HG03175 (cell line): ENCODE measurements around the gene SLC2A6.
A peak's percentile ranks its signal among the peaks of the same experiment; 100 is the strongest.

ENCODE experiments used
- ATAC-seq: cut with Tn5 transposase; IDR thresholded peaks from one replicate; pipeline ENCODE4 v1.9.1; 2021; ENCODE audit warnings: mild to moderate bottlenecking, moderate library complexity; ENCODE audit not compliant: unreplicated experiment

The SLC2A6 gene

DNA sequence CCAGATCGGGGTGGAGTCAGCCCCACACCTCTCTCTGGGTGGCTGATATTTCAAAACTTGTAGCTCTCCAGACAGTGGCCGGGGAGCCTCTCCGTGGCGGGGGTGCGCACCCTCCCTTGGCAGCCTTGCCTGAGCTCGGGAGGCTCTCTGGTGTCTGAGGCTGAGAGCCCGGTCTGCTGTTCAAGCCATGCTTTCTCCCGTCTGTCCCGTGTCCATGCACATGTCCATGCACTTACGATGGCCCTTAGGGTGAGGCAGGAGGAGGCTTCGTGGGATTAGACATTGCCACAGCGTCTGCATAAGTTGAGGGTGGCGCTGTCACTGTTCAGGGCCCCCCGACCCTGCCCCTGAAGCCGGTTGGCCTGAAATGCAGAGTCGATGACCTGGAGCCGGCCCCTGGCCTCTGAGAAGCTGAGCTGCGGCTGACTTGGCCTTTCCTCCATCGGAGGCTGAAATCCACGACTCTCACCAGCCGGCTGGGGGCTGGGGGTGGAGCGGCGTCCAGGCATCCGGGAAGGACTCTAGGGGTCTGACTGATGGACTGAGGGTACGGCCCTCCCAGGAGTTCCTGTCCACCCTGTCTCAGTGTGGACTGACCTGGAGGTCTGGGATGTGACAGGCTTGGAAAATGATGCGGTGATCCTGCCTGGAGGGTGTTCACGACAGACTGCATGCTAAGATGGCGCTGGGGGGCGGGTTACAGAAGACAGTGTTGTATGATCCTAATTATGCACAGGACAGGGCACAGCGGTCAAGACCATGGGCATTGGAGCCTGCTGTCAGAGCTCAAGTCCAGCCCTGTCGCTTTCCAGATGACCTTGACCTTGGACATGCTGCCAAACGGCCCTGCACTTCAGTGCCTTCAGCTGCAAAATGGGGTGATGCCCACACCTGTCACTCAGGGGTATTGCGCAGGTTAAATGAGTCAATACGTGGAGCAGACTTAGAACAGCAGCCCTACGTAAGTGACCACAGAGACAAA lies 18.3 kb upstream of the SLC2A6 start:
- ATAC-seq: no peak

DNA sequence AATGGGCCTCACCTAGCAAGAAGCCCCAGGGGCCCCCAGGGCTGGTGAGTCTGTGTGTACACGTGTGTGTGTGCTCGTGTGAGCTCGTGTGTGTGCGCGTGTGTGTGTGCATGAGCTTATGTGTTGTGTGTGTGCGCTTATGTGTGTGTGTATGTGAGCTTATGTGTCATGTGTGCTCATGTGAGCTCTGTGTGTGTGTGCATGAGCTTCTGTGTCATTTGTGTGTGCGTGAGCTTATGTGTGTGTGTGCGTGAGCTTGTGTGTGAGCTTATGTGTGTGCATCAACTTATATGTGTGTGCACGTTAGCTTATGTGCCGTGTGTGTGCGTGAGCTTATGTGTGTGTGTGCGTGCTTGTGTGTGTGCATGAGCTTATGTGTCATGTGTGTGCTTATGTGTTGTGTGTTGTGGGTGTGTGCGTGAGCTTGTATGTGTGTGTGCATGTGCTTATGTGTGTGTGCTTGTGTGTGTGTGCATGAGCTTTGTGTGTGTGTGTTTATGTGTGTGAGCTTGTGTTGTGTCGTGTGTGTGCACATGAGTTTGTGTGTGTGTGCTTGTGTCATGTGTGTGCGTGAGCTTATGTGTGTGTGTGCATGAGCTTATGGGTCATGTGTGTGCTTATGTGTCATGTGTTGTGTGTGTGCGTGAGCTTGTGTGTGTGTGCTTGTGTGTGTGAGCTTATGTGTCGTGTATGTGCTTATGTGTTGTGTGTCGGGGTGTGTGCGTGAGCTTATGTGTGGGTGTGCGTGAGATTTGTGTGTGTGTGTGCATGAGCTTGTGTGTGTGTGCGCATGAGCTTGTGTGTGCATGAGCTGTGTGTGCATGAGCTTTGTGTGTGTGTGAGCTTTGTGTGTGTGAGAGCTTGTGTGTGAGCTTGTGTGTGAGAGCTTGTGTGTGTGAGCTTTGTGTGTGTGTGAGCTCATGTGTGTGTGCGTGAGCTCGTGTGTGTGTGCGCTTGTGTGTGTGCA lies 16.7 kb upstream of the SLC2A6 start:
- no peak for ATAC-seq

DNA sequence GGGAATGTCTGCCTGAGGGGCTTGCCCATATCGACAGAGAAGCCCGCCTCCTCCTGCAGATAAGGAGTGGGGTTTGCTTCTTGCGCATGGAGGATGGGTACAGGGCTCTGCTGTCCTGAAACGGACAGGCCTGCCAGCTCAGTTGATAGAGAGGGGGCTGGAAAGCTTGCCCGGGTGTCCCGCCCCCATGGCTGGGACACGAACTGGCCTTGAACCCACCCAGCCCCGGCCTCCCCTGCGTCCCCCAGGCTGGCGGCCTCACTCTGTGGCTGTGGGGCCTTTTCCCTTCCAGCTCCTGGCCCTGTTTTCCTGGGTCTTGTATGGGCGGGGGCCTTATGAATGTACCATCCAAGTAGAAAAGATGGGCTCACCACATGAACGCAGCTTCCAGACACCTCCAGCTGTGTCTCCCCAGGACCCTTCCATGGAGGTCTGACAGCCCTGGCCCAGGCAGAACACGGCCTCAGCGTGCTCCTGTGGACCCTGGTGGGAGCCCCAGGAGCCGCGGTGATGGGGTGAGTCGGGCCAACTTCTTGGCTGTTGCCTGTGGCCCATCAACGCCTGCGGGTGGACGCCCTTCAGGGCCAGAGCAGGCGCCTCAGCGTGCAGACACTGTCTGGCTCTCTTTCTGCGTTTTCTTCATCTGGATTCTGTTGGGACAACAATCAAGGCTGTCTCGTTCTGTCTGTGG lies 15.9 kb upstream of the SLC2A6 start:
- ATAC-seq: no peak

DNA sequence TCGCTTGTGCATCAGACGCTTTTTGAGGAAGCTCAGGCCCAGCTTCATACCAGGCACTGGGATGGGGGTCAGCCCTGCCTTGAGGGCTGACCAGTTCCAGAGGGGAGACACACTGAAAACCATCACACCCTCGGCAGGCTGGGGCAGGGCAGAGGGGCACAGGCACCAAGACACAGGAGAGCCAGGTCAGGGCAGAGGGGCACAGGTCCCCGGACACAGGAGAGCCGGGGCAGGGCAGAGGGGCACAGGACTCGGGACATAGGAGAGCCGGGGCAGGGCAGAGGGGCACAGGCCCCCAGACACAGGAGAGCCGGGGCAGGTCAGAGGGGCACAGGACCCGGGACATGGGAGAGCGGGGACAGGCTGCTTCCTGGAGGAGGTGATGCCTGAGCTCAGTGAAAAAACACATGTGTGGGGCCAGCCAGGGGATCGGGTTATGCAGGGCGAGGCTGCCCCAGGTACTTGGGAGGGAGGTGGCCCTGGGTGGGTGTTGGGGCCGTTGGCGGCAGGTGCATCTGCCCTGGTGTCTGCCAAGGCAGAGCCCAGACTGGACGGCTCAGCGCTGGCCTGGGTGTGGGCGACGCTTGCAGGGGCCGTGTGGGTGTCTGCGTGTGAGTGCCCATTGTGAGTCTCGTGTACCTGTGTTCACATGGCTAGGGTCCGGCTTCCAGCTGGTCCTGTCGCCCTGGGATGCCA lies 15.1 kb upstream of the SLC2A6 start:
- ATAC-seq: no peak

DNA sequence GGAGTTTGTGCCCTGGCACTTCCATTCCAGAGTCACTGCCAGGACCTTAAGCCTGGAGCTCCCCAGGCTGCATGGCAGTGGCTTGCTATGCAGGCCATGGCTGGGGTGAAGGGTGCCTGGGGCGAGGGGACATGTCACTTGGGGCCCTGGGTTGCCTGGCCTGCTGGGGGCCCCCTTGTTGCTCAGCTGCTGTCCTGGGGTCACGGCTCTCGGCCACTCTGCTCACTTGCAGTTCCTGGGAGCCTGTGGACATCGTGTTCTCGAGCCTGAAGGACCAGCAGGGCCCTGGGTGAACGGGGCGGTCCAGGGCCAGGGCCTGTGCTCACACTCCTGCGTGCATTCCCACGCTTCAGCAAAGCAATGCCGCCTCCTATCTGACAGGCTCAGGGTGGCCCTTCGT lies 14.5 kb upstream of the SLC2A6 start:
- no peak for ATAC-seq

GRCh38 chr9:133492061-133493021 lies 13.4 kb upstream of the SLC2A6 start:
- ATAC-seq: no peak

- no peak for ATAC-seq
Measured at GRCh38 chr9:133491656-133491925, 12.7 kb upstream of the SLC2A6 start.

GRCh38 chr9:133490865-133491655 lies 12.2 kb upstream of the SLC2A6 start:
- no peak for ATAC-seq

DNA sequence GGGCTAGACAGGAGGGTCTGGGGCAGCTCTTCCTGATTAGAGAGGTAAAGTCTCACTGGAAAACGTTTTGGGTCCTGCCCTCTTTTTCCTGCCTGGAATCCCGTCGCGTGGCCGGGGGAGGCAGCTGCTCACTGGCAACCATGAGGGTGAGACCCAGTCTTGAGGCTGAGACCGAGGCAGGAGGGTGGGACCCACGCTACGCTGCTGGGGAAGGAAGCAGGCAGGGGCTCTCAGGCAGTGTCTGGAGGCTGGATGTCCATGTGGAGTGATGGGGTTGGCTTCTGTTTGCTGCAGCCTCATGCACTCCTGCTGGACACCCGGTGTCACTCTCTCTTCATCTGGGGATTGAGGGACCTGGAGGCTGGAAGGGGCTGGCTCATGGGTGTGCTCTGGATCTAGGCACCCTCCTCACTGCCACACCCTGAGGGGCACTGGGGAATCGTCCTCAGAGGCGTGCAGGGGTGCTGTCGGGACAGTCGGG lies 11.3 kb upstream of the SLC2A6 start:
- no peak for ATAC-seq

DNA sequence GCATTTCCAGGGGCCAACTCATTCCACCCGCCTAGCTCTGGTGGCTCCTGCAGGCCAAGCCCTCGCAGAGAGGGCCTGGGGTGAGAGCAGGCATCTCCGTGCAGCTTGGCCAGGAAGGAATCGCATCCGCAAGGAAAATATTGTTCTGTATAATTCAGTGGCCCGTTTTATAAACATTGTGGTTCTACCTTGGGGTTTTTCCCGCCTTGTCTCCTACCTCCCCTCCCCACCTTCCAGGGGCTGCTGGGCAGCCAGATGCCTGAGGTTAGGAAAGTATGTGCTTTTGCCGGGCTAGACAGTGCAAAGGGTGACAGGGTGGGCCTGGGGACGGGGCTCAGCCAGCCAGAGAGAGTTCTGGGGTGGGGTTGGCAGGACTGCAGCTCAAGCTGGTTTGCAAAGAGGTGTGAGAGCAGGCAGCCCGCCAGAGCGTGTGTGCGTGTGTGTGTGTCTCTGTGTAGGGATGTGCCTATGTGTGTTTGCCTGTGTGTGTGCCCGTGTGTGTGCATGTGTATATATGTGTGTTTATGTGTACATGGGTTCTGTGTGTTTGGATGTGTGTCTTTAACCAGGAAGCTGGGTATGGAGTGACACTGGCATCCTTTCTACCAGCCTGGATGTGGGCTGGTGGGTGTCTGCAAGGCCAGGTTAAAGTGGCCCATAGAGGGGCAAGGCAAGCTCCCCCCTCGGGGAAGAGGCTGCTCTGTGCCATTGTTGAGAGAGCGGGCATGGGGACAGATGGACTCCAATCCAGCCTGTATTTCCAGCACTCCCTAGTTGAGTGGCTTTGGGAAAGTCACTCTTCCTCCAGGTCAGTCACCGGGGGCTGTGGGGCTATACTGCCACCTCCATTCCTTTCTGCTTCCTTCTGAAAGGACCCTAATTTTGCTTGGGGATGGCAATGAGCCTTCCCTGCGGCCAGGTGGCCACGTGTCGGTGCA lies 10.6 kb upstream of the SLC2A6 start:
- no peak for ATAC-seq

GRCh38 chr9:133488686-133489252 lies 9.9 kb upstream of the SLC2A6 start:
- ATAC-seq: no peak

DNA sequence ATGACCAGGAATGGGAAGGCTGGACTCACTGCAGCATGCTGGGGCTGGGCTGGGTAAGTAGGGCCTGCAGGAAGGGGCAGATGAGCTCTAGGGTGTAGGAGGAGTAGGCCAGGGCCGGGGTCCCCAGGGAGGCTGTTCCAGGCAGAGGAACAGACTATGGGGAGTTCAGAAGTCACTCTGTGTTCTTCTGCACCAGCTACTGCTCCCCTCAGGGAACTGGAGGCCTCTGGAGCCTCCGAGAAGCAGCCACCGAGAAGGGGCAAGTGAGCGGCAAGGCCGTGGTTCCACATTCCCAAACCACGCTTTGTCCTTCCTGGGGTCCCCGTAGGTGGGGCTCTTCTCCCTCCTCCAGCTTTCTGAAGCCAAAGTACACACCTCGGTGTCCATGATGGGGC lies 8.4 kb upstream of the SLC2A6 start:
- ATAC-seq: no peak

- ATAC-seq: peak; percentile 30
Measured at GRCh38 chr9:133485531-133486260, 6.8 kb upstream of the SLC2A6 start.

DNA sequence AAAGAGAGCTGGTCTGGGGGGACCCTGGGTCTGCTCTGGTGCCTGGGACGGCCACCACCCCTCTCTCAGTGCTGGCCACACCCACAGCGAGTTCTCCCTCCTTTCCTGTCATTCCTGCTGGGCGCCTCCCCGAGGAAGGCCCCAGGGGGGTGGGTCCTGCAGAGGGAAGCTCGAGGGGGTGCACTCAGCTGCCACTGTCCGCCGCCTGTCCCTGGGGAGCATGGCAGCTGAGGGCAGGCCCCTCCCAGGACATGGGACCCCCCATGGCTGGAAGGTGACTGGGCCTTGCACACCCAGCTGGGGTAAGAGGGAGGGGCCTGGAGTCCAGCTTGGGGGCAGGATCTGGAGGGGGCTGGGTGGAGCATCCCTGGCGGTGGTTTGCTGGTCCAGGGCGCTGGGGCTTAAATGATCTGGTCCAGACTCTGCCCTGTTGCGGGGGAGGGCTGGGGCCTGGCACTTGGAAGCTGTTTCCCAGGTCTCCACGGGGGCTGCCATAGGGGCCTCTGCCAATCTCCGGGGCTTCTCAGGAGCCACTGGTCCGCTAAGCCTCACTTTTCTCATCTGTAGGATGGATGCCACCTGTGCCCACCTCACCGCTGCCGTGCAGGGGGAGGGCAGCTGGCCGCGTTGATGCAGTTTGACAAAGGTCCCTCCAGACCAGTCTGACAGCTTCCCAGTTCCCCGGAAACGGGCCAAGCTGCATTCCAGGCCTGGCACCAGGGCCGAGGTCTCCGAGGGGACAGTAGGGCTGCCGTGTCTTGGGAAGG lies 6.0 kb upstream of the SLC2A6 start:
- ATAC-seq: no peak

- ATAC-seq: no peak
Measured at GRCh38 chr9:133483611-133484010, 4.7 kb upstream of the SLC2A6 start.
